ENCODE results near the gene PPP2R5C. TPM values are rescaled to one million over a fixed set of nuclear protein-coding genes. Genes with fewer than 3 reads are reported as not detected.

PPP2R5C gene
- total RNA-seq, 1 experiment from 2014 or later = 93.0 TPM

DNA sequence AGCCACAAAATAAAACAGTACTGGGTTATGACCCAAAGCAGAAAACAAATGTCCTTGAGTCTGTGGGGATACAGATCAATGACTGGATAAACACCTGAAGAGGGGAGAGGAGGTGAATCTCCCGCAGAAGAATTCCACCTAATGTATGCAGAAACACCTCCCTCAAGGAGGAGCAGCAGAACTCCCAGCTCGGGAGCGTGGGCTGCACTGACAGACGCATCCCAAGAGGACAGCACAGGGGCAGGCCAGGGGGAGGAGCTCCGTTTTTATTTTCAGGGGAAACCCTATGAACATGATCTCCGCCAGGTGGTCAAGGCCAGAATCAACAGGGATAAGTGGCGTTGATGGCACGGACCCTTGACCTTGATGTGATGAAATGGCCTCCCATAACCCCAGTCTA lies 41.8 kb upstream of the PPP2R5C start:
- Mint-ChIP-seq H3K36me3 (ENCODE audit: insufficient read depth in 1 of 3, low read depth in 3 of 3) (no peaks in the 10 kb centered on the region), H3K4me1 (peaks cover 33 to 38% of the 10 kb centered on the region in 2 experiments), H3K9me3 (peaks cover 0 to 6% of the 10 kb centered on the region in 2 experiments; a peak in 3 of 5 replicates), H3K27me3 (ENCODE audit: low read depth) (peaks cover 2% of the 10 kb centered on the region; the same call in 1 of the 2 replicates), H3K27ac (no peak overlapping the region), H3K4me3 (no peak overlapping the region)
- H3T11ph ChIP-seq (ENCODE audit: low read length) = no peak overlapping the region
- H2AK5ac ChIP-seq (ENCODE audit: insufficient read length, low read length) = no peak overlapping the region
- H2BK120ac ChIP-seq (ENCODE audit: low read depth, low read length, poor library complexity, severe bottlenecking) = no peak overlapping the region
- H3K79me2 ChIP-seq (ENCODE audit: insufficient read depth, low read length) = no peaks in the 10 kb centered on the region
- H3K4me2 ChIP-seq (ENCODE audit: insufficient read depth, insufficient read length, low read length) = no peak overlapping the region
- no peak overlapping the region for H3K4ac ChIP-seq (ENCODE audit: low read depth, low read length)
- no peak overlapping the region for H2BK20ac ChIP-seq (ENCODE audit: low read depth, low read length, poor library complexity, severe bottlenecking)
- no peak overlapping the region for H3K14ac ChIP-seq (ENCODE audit: insufficient read depth, low read length)
- no peak overlapping the region for H3K27ac ChIP-seq (ENCODE audit: insufficient read length, low read depth, low read length)
- H2BK5ac ChIP-seq (ENCODE audit: insufficient read length, low read length) = peak overlapping the region; percentile 3
- peaks cover 8% of the 10 kb centered on the region; the same call in 1 of the 2 replicates for H3K4me1 ChIP-seq (ENCODE audit: insufficient read depth, low read length)
- H3K9ac ChIP-seq (ENCODE audit: extremely low read depth, insufficient read length, low read length) = no peak overlapping the region
- no peak overlapping the region for H4K5ac ChIP-seq (ENCODE audit: insufficient read length, low read depth, low read length)
- H4K20me1 ChIP-seq (ENCODE audit: control insufficient read depth, insufficient read depth, insufficient read length) = no peaks in the 10 kb centered on the region
- no peaks in the 10 kb centered on the region for H3K23me2 ChIP-seq (ENCODE audit: insufficient read length, low read depth, low read length, poor library complexity, severe bottlenecking)
- H3K56ac ChIP-seq (ENCODE audit: insufficient read length, low read depth, low read length) = no peak overlapping the region
- H3K23ac ChIP-seq (ENCODE audit: insufficient read length, low read depth, low read length) = no peak overlapping the region
- H3K18ac ChIP-seq (ENCODE audit: insufficient read length, low read depth, low read length) = no peak overlapping the region
- no peaks in the 10 kb centered on the region for H3K9me3 ChIP-seq (ENCODE audit: control insufficient read depth, low read depth, low read length)
- H2AFZ ChIP-seq (ENCODE audit: low read length) = no peak overlapping the region
- peak; percentile 69 for DNase-seq
- H3K27me3 ChIP-seq (ENCODE audit: insufficient read depth, low read length) = no peaks in the 10 kb centered on the region
- no CpG with 5 or more reads among the region's 8 CpGs for WGBS (ENCODE audit: extremely low coverage, insufficient read length, low lambda C conversion rate)
- TF ChIP-seq CTCF (conservative IDR thresholded peaks at IDR 0.05) = peak; percentile 36; the same call in 1 of the 3 replicates
- H3K79me1 ChIP-seq (ENCODE audit: insufficient read depth, low read depth, low read length, poor library complexity, severe bottlenecking) = no peaks in the 10 kb centered on the region
- no peak overlapping the region for H2BK15ac ChIP-seq (ENCODE audit: low read depth, low read length)
- no peak overlapping the region for H2BK12ac ChIP-seq (ENCODE audit: insufficient read length, low read depth, low read length)
- H4K91ac ChIP-seq (ENCODE audit: insufficient read length, low read depth, low read length) = no peak overlapping the region
- H4K8ac ChIP-seq (replicated peaks; ENCODE audit: insufficient read length, low read depth, low read length) = no peak overlapping the region
